ENCODE data around the gene JAZF1. TPM values are rescaled to one million over a fixed set of nuclear protein-coding genes. Genes with fewer than 3 reads are reported as not detected.
A peak's percentile ranks its signal among the peaks of the same experiment; 100 is the strongest.

JAZF1 gene
- total RNA-seq, 2 donors from 2014 or later = 4.0 to 4.9 TPM

GRCh38 chr7:28160551-28160991 lies 20.0 kb downstream of the JAZF1 start:
- Histone ChIP-seq H3K27ac (no peak overlapping the region), H3K4me1 (peaks cover 19% of the 10 kb centered on the region), H3K27me3 (no peaks in the 10 kb centered on the region), H3K9me3 (no peaks in the 10 kb centered on the region), H3K36me3 (replicated peaks in 1 of 2; ENCODE audit: insufficient read depth in 1 of 2, low read depth in 2 of 2) (no peaks in the 10 kb centered on the region), H3K4me3 (no peak overlapping the region)
- 79% methylated on average over 4 of the region's 4 CpGs for WGBS, 2 donors
- ATAC-seq (no peak), DNase-seq (no peak)
- no peak for TF ChIP-seq POLR2A (IDR thresholded peaks at IDR 0.05)
- TF ChIP-seq, protein P1, sequence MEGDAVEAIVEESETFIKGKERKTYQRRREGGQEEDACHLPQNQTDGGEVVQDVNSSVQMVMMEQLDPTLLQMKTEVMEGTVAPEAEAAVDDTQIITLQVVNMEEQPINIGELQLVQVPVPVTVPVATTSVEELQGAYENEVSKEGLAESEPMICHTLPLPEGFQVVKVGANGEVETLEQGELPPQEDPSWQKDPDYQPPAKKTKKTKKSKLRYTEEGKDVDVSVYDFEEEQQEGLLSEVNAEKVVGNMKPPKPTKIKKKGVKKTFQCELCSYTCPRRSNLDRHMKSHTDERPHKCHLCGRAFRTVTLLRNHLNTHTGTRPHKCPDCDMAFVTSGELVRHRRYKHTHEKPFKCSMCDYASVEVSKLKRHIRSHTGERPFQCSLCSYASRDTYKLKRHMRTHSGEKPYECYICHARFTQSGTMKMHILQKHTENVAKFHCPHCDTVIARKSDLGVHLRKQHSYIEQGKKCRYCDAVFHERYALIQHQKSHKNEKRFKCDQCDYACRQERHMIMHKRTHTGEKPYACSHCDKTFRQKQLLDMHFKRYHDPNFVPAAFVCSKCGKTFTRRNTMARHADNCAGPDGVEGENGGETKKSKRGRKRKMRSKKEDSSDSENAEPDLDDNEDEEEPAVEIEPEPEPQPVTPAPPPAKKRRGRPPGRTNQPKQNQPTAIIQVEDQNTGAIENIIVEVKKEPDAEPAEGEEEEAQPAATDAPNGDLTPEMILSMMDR (IDR thresholded peaks at IDR 0.05) = no peak
- intact Hi-C loops (cut with DNase I) = no loop called here

GRCh38 chr7:28157831-28158416 lies 22.7 kb downstream of the JAZF1 start:
- Histone ChIP-seq H3K4me1 (peaks cover 33% of the 10 kb centered on the region), H3K4me3 (no peak overlapping the region), H3K36me3 (replicated peaks in 1 of 2; ENCODE audit: insufficient read depth in 1 of 2, low read depth in 2 of 2) (no peaks in the 10 kb centered on the region), H3K27ac (no peak overlapping the region), H3K9me3 (no peaks in the 10 kb centered on the region), H3K27me3 (no peaks in the 10 kb centered on the region)
- WGBS, 2 donors = 83 to 89% methylated on average over 7 of the region's 7 CpGs
- ATAC-seq (no peak), DNase-seq (no peak)
- no peak for TF ChIP-seq POLR2A (IDR thresholded peaks at IDR 0.05)
- TF ChIP-seq, protein P1 (IDR thresholded peaks at IDR 0.05) = no peak
- intact Hi-C loops (cut with DNase I) = no loop called here

DNA sequence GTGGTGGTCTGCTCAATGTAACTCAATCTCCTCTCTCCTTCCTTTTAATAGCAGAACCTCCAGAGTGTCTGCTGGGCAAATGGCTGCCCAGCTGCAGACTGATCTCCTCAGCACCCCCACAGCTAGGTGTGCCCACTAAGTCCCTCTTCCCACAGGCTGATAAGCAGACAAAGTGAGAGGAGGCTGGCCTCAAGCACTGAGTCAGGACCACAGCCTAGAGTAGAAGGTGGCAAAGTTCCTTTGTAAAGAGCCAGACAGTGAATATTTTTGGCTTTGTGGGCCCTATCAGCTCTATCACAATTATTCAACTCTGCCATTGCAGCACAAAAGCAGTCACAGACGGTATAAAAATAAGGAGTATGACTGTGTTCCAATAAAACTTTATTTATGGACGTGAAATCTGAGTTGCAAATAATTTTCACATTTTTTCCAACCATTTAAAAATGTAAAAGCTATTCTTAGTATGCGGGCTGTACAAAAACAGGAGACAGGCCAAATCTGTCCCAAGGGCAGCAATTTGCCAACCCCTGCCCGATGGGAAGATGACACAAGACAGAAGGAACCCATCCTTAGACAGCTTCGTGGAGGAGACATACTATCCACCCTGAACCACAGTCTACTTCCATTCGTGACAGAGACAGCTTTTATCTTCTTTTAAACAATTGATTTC lies 23.4 kb downstream of the JAZF1 start:
- no peaks in the 10 kb centered on the region for H3K9me3 ChIP-seq
- WGBS, 2 donors = 85% methylated on average over 6 of the region's 6 CpGs
- TF ChIP-seq, protein P1 (IDR thresholded peaks at IDR 0.05) = no peak
- TF ChIP-seq POLR2A (IDR thresholded peaks at IDR 0.05) = no peak
- ATAC-seq = no peak
- peaks cover 33% of the 10 kb centered on the region for H3K4me1 ChIP-seq
- H3K36me3 ChIP-seq (replicated peaks in 1 of 2; ENCODE audit: insufficient read depth in 1 of 2, low read depth in 2 of 2) = no peaks in the 10 kb centered on the region
- intact Hi-C loops (cut with DNase I) = no loop called here
- no peak overlapping the region for H3K4me3 ChIP-seq
- no peaks in the 10 kb centered on the region for H3K27me3 ChIP-seq
- DNase-seq = no peak
- H3K27ac ChIP-seq = peak overlapping the region; percentile 3 to 50 (median 12)

- peaks cover 33% of the 10 kb centered on the region for H3K4me1 ChIP-seq
- WGBS, 2 donors = 46 to 70% methylated on average over 4 of the region's 4 CpGs
- H3K9me3 ChIP-seq = no peaks in the 10 kb centered on the region
- no peaks in the 10 kb centered on the region for H3K27me3 ChIP-seq
- no peak overlapping the region for H3K4me3 ChIP-seq
- H3K36me3 ChIP-seq (replicated peaks in 1 of 2; ENCODE audit: insufficient read depth in 1 of 2, low read depth in 2 of 2) = no peaks in the 10 kb centered on the region
- DNase-seq (no peak), ATAC-seq (no peak)
- intact Hi-C loops (cut with DNase I) = no loop called here
- TF ChIP-seq POLR2A (IDR thresholded peaks at IDR 0.05) = no peak
- TF ChIP-seq, protein P1 (IDR thresholded peaks at IDR 0.05) = no peak
- peak overlapping the region; percentile 11 to 50 (median 14) for H3K27ac ChIP-seq
These were observed 24.2 kb downstream of the JAZF1 start for GRCh38 chr7:28156401-28156800.
